Endometrial microvascular endothelial cells (primary cell): ENCODE data around the gene IFNA2. TPM values are rescaled to one million over a fixed set of nuclear protein-coding genes. Genes with fewer than 3 reads are reported as not detected.

Source experiments
- total RNA-seq: library from RNA; depleted of rRNA; stranded (reverse); fragments of >200 nt; gene quantifications from one replicate; pipeline ENCODE4 v1.2.3, GENCODE V29; 2015; ENCODE audit errors: inconsistent ontology term

Gene IFNA2
- total RNA-seq, 1 donor from 2014 or later: not detected

Other genes starting within 250 kb of the IFNA2 start
- not detected for gene IFNW1, start 243.6 kb downstream of the IFNA2 start, total RNA-seq
- gene IFNA21, start 218.7 kb downstream of the IFNA2 start, total RNA-seq: not detected
- not detected for gene IFNA4, start 197.8 kb downstream of the IFNA2 start, total RNA-seq
- not detected for gene IFNA7, start 183.2 kb downstream of the IFNA2 start, total RNA-seq
- not detected for gene IFNA10, start 178.3 kb downstream of the IFNA2 start, total RNA-seq
- not detected for gene IFNA16, start 168.1 kb downstream of the IFNA2 start, total RNA-seq
- gene IFNA17, start 157.2 kb downstream of the IFNA2 start, total RNA-seq: not detected
- gene IFNA14, start 145.4 kb downstream of the IFNA2 start, total RNA-seq: not detected
- gene IFNA5, start 80.1 kb downstream of the IFNA2 start, total RNA-seq: not detected
- gene KLHL9, start 50.0 kb downstream of the IFNA2 start, total RNA-seq: 35.3 TPM
- not detected for gene IFNA6, start 34.5 kb downstream of the IFNA2 start, total RNA-seq
- gene IFNA13, start 17.3 kb downstream of the IFNA2 start, total RNA-seq: not detected
- gene IFNA8, start 23.7 kb upstream of the IFNA2 start, total RNA-seq: not detected
- not detected for gene IFNA1, start 55.0 kb upstream of the IFNA2 start, total RNA-seq
- 2.1 TPM for gene IFNE, start 96.9 kb upstream of the IFNA2 start, total RNA-seq